Measurements from ENCODE around the gene KRT84. TPM values are rescaled to one million over a fixed set of nuclear protein-coding genes. Genes with fewer than 3 reads are reported as not detected.
A peak's percentile ranks its signal among the peaks of the same experiment; 100 is the strongest.

KRT84 gene
- total RNA-seq, 1 donor from 2014 or later = not detected

- ATAC-seq (no peak), DNase-seq (ENCODE audit: low spot score) (no peak)
- intact Hi-C loops (cut with DNase I) = no loop called here
Observed at GRCh38 chr12:52366738-52367485, 18.5 kb downstream of the KRT84 start, which contains the start of gene KRT85. TSS of gene KRT85 (minus strand) at chr12:52367481. CDS start at chr12:52367405, 76 bp downstream.

GRCh38 chr12:52364901-52365489 lies 20.5 kb downstream of the KRT84 start:
- ATAC-seq (no peak), DNase-seq (ENCODE audit: low spot score) (no peak)
- intact Hi-C loops (cut with DNase I) = no loop called here

GRCh38 chr12:52364061-52364460 lies 21.4 kb downstream of the KRT84 start:
- no peak for DNase-seq (ENCODE audit: low spot score)

GRCh38 chr12:52363111-52363679 lies 22.3 kb downstream of the KRT84 start:
- no peak for ATAC-seq
- intact Hi-C loops (cut with DNase I) = no loop called here

More at GRCh38 chr12:52364061-52364460, 21.4 kb downstream of the KRT84 start:
- intact Hi-C loops (cut with DNase I) = no loop called here
- ATAC-seq = no peak

GRCh38 chr12:52362118-52362726 lies 23.2 kb downstream of the KRT84 start:
- intact Hi-C loops (cut with DNase I) = no loop called here
- ATAC-seq (no peak), DNase-seq (ENCODE audit: low spot score) (no peak)

More at GRCh38 chr12:52363111-52363679, 22.3 kb downstream of the KRT84 start:
- DNase-seq (ENCODE audit: low spot score) = no peak

- peak; percentile 17 for DNase-seq (ENCODE audit: low spot score)
- intact Hi-C loops (cut with DNase I) = no loop called here
- no peak for ATAC-seq
Observed at GRCh38 chr12:52361553-52361952, 23.9 kb downstream of the KRT84 start.

GRCh38 chr12:52360663-52361271 lies 24.7 kb downstream of the KRT84 start:
- intact Hi-C loops (cut with DNase I) = no loop called here
- ATAC-seq (peak; percentile 23), DNase-seq (ENCODE audit: low spot score) (peak; percentile 53)

GRCh38 chr12:52360106-52360662 lies 25.3 kb downstream of the KRT84 start:
- DNase-seq (ENCODE audit: low spot score) = peak; percentile 30
- intact Hi-C loops (cut with DNase I) = no loop called here
- ATAC-seq = no peak

GRCh38 chr12:52359621-52360061 lies 25.8 kb downstream of the KRT84 start:
- DNase-seq (ENCODE audit: low spot score) (peak; percentile 32), ATAC-seq (no peak)
- intact Hi-C loops (cut with DNase I) = no loop called here

GRCh38 chr12:52358575-52359350 lies 26.7 kb downstream of the KRT84 start:
- ATAC-seq (no peak), DNase-seq (ENCODE audit: low spot score) (no peak)
- intact Hi-C loops (cut with DNase I) = no loop called here

- ATAC-seq = no peak
Observed at GRCh38 chr12:52356762-52357580, 28.5 kb downstream of the KRT84 start.

GRCh38 chr12:52356031-52356761 lies 29.3 kb downstream of the KRT84 start:
- DNase-seq (ENCODE audit: low spot score) (peak; percentile 53), ATAC-seq (no peak)
- intact Hi-C loops (cut with DNase I) = no loop called here

More at GRCh38 chr12:52356762-52357580, 28.5 kb downstream of the KRT84 start:
- DNase-seq (ENCODE audit: low spot score) = peak; percentile 37
- intact Hi-C loops (cut with DNase I) = no loop called here

GRCh38 chr12:52355176-52355575 lies 30.3 kb downstream of the KRT84 start:
- no peak for ATAC-seq
- intact Hi-C loops (cut with DNase I) = no loop called here
- peak; percentile 26 for DNase-seq (ENCODE audit: low spot score)

- DNase-seq (ENCODE audit: low spot score) (peak; percentile 56), ATAC-seq (no peak)
- intact Hi-C loops (cut with DNase I) = no loop called here
Observed at GRCh38 chr12:52354200-52354599, 31.3 kb downstream of the KRT84 start.

GRCh38 chr12:52353766-52354165 lies 31.7 kb downstream of the KRT84 start:
- intact Hi-C loops (cut with DNase I) = no loop called here
- ATAC-seq (no peak), DNase-seq (ENCODE audit: low spot score) (peak; percentile 47)

GRCh38 chr12:52352951-52353350 lies 32.5 kb downstream of the KRT84 start:
- intact Hi-C loops (cut with DNase I) = no loop called here
- DNase-seq (ENCODE audit: low spot score) (no peak), ATAC-seq (no peak)

All from sciatic nerve (tissue), 2 donors.